Measurements from ENCODE around the gene FAM117A.

- TF ChIP-seq CTCF (conservative IDR thresholded peaks at IDR 0.05; ENCODE audit: low read depth, low read length) (no peak), SMC3 (IDR thresholded peaks at IDR 0.05; ENCODE audit: low read depth, low read length) (no peak), RAD21 (IDR thresholded peaks at IDR 0.05; ENCODE audit: low read length) (no peak), POLR2A (IDR thresholded peaks at IDR 0.05; ENCODE audit: low read depth, low read length) (no peak), RCOR1 (IDR thresholded peaks at IDR 0.05; ENCODE audit: insufficient replicate concordance, low read length) (no peak), CEBPB (IDR thresholded peaks at IDR 0.05; ENCODE audit: low read depth, low read length) (no peak), FOS (IDR thresholded peaks at IDR 0.05; ENCODE audit: low read depth, low read length) (no peak), MAFK (IDR thresholded peaks at IDR 0.05; ENCODE audit: low read depth, low read length) (no peak)
- TF ChIP-seq, protein P1, sequence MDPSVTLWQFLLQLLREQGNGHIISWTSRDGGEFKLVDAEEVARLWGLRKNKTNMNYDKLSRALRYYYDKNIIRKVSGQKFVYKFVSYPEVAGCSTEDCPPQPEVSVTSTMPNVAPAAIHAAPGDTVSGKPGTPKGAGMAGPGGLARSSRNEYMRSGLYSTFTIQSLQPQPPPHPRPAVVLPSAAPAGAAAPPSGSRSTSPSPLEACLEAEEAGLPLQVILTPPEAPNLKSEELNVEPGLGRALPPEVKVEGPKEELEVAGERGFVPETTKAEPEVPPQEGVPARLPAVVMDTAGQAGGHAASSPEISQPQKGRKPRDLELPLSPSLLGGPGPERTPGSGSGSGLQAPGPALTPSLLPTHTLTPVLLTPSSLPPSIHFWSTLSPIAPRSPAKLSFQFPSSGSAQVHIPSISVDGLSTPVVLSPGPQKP (IDR thresholded peaks at IDR 0.05; ENCODE audit: borderline replicate concordance, low read depth, low read length), result no peak
These were observed 96.1 kb downstream of the FAM117A start for GRCh38 chr17:49667854-49668253.
